Bronchial epithelial cell (primary cell): ENCODE measurements around the gene MRTFB. TPM values are rescaled to one million over a fixed set of nuclear protein-coding genes. Genes with fewer than 3 reads are reported as not detected.

Source experiments
- DNase-seq: peaks from one replicate; pipeline ENCODE4 v3.0.0-alpha.2; 2010; ENCODE audit warnings: low read depth
- FAIRE-seq: peaks from 2 replicates; lab custom pipeline; 2011; peaks lifted over from hg19 to GRCh38; lab: Jason Lieb, UNC
- H3K27me3 ChIP-seq: 2 replicates; pipeline ENCODE4 v1.5.1; 2011; ENCODE audit warnings: low read length; ENCODE audit not compliant: control insufficient read depth, insufficient read depth
- H3K36me3 ChIP-seq: 2 replicates; pipeline ENCODE4 v1.5.1; 2011; ENCODE audit warnings: low read length; ENCODE audit not compliant: control insufficient read depth, insufficient read depth
- H3K4me3 ChIP-seq: 2 replicates; pipeline ENCODE4 v1.5.1; 2011; ENCODE audit warnings: mild to moderate bottlenecking, low read depth, low read length, control low read depth
- total RNA-seq: library from RNA; depleted of rRNA; stranded (reverse); fragments of >200 nt; gene quantifications from 2 replicates; pipeline ENCODE4 v1.2.1, GENCODE V29; 2014
- TF ChIP-seq, protein P1 (sequence below): IDR thresholded peaks from 2 replicates; pipeline ENCODE4 v1.5.1; 2011; ENCODE audit warnings: mild to moderate bottlenecking, moderate library complexity, low read length, control low read depth, inconsistent platforms; ENCODE audit not compliant: insufficient read depth, severe bottlenecking

MRTFB gene
- total RNA-seq, 1 donor from 2014 or later: 6.8 TPM

DNA sequence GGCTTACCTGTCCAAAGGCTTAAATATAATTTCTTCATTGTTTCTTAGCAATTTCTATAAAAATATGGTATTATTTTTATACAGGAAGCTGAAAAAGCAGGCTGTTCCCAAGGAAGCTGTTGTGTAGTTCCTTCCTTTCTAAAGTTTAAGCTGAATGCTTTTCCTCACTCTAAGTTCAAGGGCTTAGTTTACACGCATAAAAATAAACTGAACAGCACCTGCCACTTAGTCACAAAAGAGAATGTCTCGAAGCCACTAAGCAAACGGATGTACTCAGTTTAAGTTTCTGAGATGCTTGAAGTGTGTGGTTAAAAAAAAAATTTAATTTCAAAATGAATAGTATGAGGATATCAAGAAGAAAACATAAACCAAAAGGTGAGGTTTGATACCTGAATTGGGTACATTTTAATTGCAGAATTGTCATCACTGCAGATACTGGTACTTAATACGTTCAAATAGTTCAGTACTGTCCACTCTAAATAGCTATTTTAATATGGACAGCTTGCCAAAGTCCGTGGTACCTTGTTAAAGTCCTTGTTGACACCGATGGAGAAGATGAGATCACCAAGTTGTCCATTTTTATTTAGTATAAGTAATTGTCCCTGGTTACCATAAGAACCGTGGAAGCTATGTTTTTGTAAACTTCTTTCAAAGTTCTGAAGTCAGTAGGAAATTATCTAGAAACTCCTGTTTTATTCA is 38.1 kb downstream of the MRTFB start:
- TF ChIP-seq, protein P1, sequence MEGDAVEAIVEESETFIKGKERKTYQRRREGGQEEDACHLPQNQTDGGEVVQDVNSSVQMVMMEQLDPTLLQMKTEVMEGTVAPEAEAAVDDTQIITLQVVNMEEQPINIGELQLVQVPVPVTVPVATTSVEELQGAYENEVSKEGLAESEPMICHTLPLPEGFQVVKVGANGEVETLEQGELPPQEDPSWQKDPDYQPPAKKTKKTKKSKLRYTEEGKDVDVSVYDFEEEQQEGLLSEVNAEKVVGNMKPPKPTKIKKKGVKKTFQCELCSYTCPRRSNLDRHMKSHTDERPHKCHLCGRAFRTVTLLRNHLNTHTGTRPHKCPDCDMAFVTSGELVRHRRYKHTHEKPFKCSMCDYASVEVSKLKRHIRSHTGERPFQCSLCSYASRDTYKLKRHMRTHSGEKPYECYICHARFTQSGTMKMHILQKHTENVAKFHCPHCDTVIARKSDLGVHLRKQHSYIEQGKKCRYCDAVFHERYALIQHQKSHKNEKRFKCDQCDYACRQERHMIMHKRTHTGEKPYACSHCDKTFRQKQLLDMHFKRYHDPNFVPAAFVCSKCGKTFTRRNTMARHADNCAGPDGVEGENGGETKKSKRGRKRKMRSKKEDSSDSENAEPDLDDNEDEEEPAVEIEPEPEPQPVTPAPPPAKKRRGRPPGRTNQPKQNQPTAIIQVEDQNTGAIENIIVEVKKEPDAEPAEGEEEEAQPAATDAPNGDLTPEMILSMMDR: no peak
- H3K4me3 ChIP-seq: no peak overlapping the region
- no peaks in the 10 kb centered on the region for H3K36me3 ChIP-seq
- FAIRE-seq: no peak
- H3K27me3 ChIP-seq: no peaks in the 10 kb centered on the region
- no peak for DNase-seq

DNA sequence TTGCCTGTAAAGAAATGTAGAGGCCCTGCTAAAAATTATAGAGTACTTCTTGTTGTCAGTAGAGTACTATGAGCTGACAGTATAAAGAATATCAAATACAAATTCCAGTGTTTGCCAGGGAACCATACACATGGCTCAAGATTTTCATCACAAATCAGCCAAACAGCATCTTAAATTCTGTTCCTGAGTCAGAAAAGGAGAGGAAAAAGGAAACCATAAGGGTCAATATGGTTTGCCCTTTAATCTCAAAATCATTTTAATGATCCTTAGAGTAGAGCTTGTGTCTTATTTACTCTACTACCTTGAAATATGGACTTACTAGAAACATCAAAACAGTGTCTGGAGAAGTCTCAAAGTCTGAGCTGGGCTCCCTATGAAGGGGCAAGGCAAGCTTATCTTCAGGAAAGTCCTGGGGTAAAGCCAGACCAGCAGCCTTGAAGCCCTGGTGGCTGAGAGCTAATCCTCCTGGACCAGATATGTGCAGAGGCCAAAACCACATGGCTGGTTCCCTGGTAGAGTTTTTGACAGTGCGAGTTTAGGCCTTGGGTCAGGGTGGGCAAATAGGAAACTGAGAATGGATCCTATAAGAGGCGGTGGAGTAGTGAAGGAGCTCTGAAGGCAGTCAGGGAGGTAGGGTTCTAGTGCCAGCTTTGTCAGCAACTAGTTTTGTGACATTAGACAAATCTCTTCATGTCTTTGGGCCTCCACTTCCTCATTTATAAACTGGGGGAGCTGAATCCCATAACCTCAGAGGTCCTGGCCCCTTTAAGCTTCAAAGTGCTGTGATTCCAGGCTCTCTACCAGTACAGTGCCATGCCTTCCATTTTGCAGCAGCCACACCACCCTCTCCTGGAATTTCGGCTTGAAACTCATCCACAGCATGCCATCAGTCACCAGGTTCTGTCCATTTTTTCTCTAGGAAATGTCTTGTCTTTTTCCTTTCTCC is 38.9 kb downstream of the MRTFB start:
- no peaks in the 10 kb centered on the region for H3K27me3 ChIP-seq
- TF ChIP-seq, protein P1: no peak
- DNase-seq (no peak), FAIRE-seq (no peak)
- H3K4me3 ChIP-seq: no peak overlapping the region
- no peaks in the 10 kb centered on the region for H3K36me3 ChIP-seq

DNA sequence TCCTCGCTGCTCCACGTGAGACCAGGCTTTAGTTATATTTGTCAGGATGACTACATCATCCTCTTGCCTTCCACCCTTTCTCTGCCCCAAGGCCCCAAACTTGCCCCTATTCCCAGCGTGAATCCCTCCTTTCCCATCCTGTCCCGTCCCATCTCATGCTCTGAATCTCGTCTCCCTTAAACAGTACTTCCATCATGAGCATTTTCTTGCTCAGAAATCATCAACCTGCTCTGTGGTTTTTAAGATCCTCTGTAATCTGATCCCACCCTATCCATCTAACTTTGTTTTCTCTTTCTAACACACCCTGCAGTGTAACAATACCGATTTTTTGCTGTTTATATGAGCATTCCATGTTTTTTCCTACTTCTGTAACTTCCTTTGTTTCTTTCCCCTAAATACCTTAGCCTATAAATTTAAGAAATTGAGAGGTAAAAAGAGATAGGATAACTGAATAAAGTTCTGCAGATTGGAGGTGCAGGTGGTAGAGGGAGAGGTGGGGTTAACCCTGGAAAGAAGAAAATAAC is 39.7 kb downstream of the MRTFB start:
- no peaks in the 10 kb centered on the region for H3K36me3 ChIP-seq
- H3K27me3 ChIP-seq: no peaks in the 10 kb centered on the region
- FAIRE-seq (no peak), DNase-seq (no peak)
- no peak overlapping the region for H3K4me3 ChIP-seq
- TF ChIP-seq, protein P1: no peak

DNA sequence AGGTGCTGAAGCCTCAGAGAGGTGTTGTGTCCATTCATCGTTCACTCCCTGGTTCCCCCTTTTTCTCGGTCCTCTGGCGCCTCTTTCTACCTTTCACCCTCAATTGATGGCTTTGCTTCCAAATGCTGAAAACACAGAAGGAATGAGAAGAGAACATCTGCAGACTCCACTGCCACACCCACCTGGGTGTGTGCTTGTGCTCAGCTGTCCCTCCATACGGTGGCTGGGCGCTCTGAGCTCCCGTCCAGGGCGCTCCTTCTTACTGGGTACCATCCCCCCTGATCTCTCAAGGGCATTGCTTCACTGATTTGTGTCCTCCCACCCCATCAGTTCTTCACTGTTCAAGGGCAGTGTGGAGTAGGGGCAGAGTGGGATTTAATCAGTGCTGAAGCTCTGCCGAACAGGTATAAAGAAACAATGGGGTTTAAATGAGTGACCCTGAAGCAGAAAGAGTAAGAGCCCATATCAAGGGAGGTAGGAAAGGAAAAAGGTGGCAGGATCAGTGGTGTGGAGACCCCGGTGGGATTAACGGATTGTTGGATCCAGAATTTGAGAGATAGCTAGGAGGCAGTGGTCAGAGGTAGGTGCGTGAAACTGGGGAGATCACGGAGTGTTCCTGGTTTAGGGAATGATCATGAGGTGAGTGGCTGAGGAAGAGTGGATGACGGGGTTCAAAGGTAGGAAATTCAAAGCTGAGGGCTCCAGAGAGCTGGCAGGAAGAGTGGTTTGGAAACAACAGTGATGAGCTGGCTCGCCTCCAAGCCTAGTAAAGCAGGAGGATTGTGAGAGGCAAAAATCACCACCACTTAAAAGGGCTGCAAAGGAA is 40.8 kb downstream of the MRTFB start:
- H3K4me3 ChIP-seq: no peak overlapping the region
- TF ChIP-seq, protein P1: no peak
- FAIRE-seq (no peak), DNase-seq (no peak)
- no peaks in the 10 kb centered on the region for H3K36me3 ChIP-seq
- no peaks in the 10 kb centered on the region for H3K27me3 ChIP-seq

DNA sequence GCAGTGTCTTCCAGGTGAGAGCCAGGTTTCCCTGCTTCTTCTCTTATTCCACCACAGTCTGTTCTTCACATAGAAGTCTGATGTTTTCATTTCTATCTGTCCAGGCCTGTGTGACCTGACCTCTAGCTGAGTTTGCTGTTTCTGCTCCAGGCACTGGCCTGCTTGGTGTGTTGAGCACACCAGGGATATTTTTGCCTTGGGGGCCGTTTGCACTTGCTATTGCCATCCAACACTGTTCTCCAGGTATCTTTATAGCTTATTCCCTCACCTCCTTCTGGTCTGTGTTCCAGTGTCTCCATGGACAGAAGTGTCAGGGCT is 41.4 kb downstream of the MRTFB start:
- H3K27me3 ChIP-seq: no peaks in the 10 kb centered on the region
- FAIRE-seq (no peak), DNase-seq (no peak)
- TF ChIP-seq, protein P1: no peak
- H3K36me3 ChIP-seq: no peaks in the 10 kb centered on the region
- no peak overlapping the region for H3K4me3 ChIP-seq
